Uterus (tissue), 4 donors: ENCODE data around the gene NBAS. TPM values are rescaled to one million over a fixed set of nuclear protein-coding genes. Genes with fewer than 3 reads are reported as not detected.

Experiments used
- DNase-seq, 2 donors: peaks; one replicate each; pipeline ENCODE4 v3.0.0-alpha.2; 2019 to 2020
- H3K27ac ChIP-seq, 2 donors: fragments of 200-600 bp; sonication (generic); 1 replicate in 1 of 2; 2 replicates in 1 of 2; pipeline ENCODE4 v1.5.1; 2016 to 2018
- H3K27me3 ChIP-seq, 2 donors: fragments of 200-600 bp; sonication (generic); one replicate each; pipeline ENCODE4 v1.5.1; 2018 to 2019; ENCODE audit warnings: control low read depth in 1 of 2
- H3K36me3 ChIP-seq, 2 donors: fragments of 200-600 bp; sonication (generic); one replicate each; pipeline ENCODE4 v1.5.1; 2019; ENCODE audit warnings: control low read depth in 1 of 2
- H3K4me1 ChIP-seq, 2 donors: fragments of 200-600 bp; sonication (generic); one replicate each; pipeline ENCODE4 v1.5.1; 2018 to 2019; ENCODE audit warnings: control low read depth in 1 of 2
- H3K4me3 ChIP-seq, 2 donors: fragments of 200-600 bp; sonication (generic); 1 replicate in 1 of 2; 2 replicates in 1 of 2; pipeline ENCODE4 v1.5.1; 2018 to 2019; ENCODE audit warnings: mild to moderate bottlenecking in 1 of 2
- H3K9me3 ChIP-seq, 2 donors: fragments of 200-600 bp; sonication (generic); one replicate each; pipeline ENCODE4 v1.5.1; 2019; ENCODE audit warnings: control low read depth in 1 of 2
- POLR2A ChIP-seq, 2 donors: fragments of 450-650 bp; IDR thresholded peaks; one replicate each; pipeline ENCODE4 v1.6.1; 2016; ENCODE audit warnings: antibody characterized with exemption in 2 of 2, mild to moderate bottlenecking in 1 of 2, moderate library complexity in 1 of 2
- intact Hi-C: fragments of 100-400 bp; cut with DNase I; formaldehyde crosslinking; loops from one replicate; pipeline ENCODE4 v1.15.1; 2023; ENCODE audit warnings: low total_unique reads
- total RNA-seq, 4 donors: library from RNA; depleted of rRNA in 3 of 4; stranded (reverse); fragments of >200 nt in 3 of 4; gene quantifications; one replicate each; pipeline versions ENCODE4 v1.1.0 to v1.2.4, GENCODE V29; 2014 to 2023
- TF ChIP-seq, protein P1 (sequence below), 4 experiments: fragments of 200-600 bp in 2 of 4; fragments of 450-650 bp in 2 of 4; sonication (generic) in 2 of 4; IDR thresholded peaks; one replicate each; pipeline ENCODE4 v1.5.1; 2016 to 2019; ENCODE audit warnings: antibody characterized with exemption in 4 of 4, mild to moderate bottlenecking in 2 of 4, moderate library complexity in 1 of 4
- donor health status: DM: yes; HTN: yes; CAD: no.

Gene NBAS
- total RNA-seq, 4 donors from 2014 or later, result 36.2 to 93.5 (median 49.5) TPM

DNA sequence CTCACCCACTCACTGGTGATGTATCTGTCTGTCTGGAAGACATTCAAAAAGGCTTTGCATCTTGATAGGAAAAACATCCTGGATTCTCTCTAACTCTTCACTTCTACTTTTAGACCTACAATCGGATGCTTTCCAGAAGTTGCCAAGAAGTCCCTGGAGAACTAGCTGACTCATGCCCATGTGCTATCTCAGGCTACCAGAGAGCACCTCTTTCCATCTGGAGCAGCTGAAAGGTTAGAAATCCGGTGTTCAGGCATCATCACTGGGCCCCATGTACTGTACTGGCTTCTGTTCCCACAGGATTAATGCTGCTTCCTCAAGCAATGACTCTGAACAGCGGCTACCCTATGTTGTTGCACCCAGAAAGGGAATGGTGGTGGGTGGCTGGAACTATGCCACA is 259.0 kb downstream of the NBAS start:
- DNase-seq, result no peak
- no peak overlapping the region for H3K4me3 ChIP-seq
- intact Hi-C loops, result no loop called here
- no peaks in the 10 kb centered on the region for H3K36me3 ChIP-seq
- H3K27me3 ChIP-seq, result no peaks in the 10 kb centered on the region
- TF ChIP-seq, protein P1, sequence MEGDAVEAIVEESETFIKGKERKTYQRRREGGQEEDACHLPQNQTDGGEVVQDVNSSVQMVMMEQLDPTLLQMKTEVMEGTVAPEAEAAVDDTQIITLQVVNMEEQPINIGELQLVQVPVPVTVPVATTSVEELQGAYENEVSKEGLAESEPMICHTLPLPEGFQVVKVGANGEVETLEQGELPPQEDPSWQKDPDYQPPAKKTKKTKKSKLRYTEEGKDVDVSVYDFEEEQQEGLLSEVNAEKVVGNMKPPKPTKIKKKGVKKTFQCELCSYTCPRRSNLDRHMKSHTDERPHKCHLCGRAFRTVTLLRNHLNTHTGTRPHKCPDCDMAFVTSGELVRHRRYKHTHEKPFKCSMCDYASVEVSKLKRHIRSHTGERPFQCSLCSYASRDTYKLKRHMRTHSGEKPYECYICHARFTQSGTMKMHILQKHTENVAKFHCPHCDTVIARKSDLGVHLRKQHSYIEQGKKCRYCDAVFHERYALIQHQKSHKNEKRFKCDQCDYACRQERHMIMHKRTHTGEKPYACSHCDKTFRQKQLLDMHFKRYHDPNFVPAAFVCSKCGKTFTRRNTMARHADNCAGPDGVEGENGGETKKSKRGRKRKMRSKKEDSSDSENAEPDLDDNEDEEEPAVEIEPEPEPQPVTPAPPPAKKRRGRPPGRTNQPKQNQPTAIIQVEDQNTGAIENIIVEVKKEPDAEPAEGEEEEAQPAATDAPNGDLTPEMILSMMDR (IDR thresholded peaks at IDR 0.05), result no peak
- no peak for TF ChIP-seq POLR2A (IDR thresholded peaks at IDR 0.05)
- H3K9me3 ChIP-seq, result no peaks in the 10 kb centered on the region
- no peak overlapping the region for H3K27ac ChIP-seq
- no peaks in the 10 kb centered on the region for H3K4me1 ChIP-seq

DNA sequence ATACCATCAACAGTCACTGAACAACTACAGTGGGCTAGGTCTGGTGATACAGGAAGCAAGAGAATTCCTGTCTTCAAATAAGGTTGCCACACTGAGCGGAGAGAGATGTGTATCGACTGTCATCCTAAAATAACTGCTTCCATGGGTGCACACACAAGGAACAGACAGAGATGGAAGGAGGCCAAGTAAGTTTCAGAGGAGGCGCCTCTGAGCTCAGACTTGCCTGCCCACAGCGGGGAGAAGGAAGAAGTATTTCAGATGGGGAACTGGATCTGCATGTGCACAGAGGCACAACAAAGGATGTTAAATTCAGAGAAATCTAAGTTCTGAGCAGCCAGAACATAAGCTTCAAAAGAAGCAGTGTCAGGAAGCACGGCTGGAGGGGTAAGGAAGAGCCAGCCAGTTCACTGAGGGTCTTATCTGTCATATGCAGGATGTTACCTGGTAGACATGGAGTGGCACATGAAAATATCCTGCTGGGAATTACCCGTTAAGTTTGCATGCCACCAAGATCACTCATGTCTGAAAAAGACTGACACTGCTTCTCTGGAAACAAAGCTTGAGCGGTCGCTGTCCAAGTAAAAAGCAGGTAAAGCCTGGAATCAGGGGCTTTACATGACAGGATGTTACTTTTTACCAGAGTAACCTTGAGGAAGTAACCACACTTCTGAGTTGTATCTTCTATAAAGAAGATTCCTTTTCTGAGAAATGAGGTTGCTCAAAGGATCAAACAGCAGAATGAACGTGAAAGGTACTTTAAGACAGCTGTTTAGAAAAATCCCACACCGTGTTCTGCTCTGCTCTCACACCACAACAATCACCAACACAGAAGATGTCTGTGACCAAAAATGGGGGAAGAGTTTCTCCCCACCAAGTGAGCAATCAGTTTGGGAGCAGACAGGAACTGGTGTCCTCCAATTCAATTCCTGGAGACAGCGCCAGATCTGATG is 260.2 kb downstream of the NBAS start:
- H3K9me3 ChIP-seq, result no peaks in the 10 kb centered on the region
- H3K4me1 ChIP-seq, result no peaks in the 10 kb centered on the region
- H3K4me3 ChIP-seq, result no peak overlapping the region
- no peaks in the 10 kb centered on the region for H3K27me3 ChIP-seq
- TF ChIP-seq POLR2A (IDR thresholded peaks at IDR 0.05), result no peak
- TF ChIP-seq, protein P1 (IDR thresholded peaks at IDR 0.05), result no peak
- no peak overlapping the region for H3K27ac ChIP-seq
- no peak for DNase-seq
- intact Hi-C loops, result no loop called here
- H3K36me3 ChIP-seq, result no peaks in the 10 kb centered on the region

DNA sequence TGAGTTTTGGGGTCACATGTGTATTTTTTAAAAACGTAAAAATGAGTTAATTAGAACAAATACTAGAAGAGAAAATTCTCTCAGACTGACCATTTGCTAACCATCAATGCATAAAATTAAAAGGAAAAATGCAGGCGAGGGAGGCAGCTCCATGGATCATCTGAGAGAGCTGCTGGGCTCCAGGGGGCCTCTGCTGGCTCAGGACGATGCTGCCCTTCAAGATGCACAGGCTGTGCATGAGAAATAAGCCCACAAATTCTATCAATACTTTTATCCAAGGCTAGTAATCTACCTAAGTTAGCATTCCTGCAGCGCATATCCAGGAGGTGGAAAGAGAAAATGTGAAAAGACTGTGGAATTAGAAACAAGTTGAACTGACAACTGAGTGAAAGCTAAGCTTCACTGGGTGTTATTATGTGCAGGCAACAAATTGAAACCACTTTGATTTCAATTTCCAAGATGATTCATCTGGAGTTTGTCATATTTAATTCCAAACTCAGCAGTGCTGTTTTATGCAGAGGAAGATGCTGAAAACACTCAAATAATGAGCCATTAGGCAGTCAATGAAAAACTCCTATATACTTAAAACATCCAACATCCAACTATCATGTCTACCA is 261.1 kb downstream of the NBAS start:
- TF ChIP-seq POLR2A (IDR thresholded peaks at IDR 0.05), result no peak
- TF ChIP-seq, protein P1 (IDR thresholded peaks at IDR 0.05), result no peak
- Histone ChIP-seq H3K4me3 (no peak overlapping the region), H3K27me3 (no peaks in the 10 kb centered on the region), H3K36me3 (no peaks in the 10 kb centered on the region), H3K4me1 (no peaks in the 10 kb centered on the region), H3K9me3 (no peaks in the 10 kb centered on the region), H3K27ac (no peak overlapping the region)
- intact Hi-C loops, result no loop called here
- no peak for DNase-seq

DNA sequence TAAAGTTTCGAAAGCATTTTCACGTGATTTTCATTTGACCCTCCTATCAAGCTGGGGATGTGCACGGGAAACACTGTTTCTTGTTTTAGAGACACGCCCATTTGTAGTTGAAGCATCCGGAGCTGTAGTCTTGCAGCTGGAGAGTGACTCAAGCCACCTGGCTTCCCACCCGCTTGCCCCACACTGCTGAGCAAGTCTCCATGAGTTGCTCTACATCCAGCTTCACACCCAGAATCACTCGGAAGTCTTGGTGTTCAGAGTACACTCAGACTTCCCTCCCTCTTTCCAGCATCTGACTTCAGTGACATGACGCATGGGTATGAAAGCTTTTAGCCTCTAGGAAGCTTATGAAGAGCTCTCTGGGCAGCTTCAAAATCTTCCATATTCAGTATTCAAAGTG is 262.4 kb downstream of the NBAS start:
- TF ChIP-seq, protein P1 (IDR thresholded peaks at IDR 0.05), result no peak
- no peak for TF ChIP-seq POLR2A (IDR thresholded peaks at IDR 0.05)
- H3K36me3 ChIP-seq, result no peaks in the 10 kb centered on the region
- DNase-seq, result peak; percentile 63 to 70
- H3K9me3 ChIP-seq, result no peaks in the 10 kb centered on the region
- intact Hi-C loops, result no loop called here
- no peak overlapping the region for H3K4me3 ChIP-seq
- H3K27ac ChIP-seq, result no peak overlapping the region
- no peaks in the 10 kb centered on the region for H3K4me1 ChIP-seq
- no peaks in the 10 kb centered on the region for H3K27me3 ChIP-seq
